ENCODE data around the gene EPHB2.

- no peak for TF ChIP-seq EZH2phosphoT487 (IDR thresholded peaks at IDR 0.05; ENCODE audit: insufficient read depth, low read depth)
- TF ChIP-seq EZH2 (IDR thresholded peaks at IDR 0.05; ENCODE audit: insufficient read depth, poor library complexity, severe bottlenecking): no peak
Observed at GRCh38 chr1:22875241-22875640, 164.6 kb downstream of the EPHB2 start.

All from GM23248 (cell line).